GM12892 (cell line): Measurements from ENCODE around the gene TLK2.
"Not testable (repeated sequence)": the region's sequence is repeated elsewhere in the genome, so short reads cannot be mapped to it uniquely, and the experiment has no call there.

Source experiments
- POLR2A ChIP-seq: IDR thresholded peaks from 2 replicates; pipeline ENCODE4 v1.6.1; 2011; ENCODE audit warnings: low read depth, low read length, control low read depth
- POLR2AphosphoS5 ChIP-seq: IDR thresholded peaks from 2 replicates; pipeline ENCODE4 v1.6.1; 2011; ENCODE audit warnings: low read depth, low read length, control low read depth

DNA sequence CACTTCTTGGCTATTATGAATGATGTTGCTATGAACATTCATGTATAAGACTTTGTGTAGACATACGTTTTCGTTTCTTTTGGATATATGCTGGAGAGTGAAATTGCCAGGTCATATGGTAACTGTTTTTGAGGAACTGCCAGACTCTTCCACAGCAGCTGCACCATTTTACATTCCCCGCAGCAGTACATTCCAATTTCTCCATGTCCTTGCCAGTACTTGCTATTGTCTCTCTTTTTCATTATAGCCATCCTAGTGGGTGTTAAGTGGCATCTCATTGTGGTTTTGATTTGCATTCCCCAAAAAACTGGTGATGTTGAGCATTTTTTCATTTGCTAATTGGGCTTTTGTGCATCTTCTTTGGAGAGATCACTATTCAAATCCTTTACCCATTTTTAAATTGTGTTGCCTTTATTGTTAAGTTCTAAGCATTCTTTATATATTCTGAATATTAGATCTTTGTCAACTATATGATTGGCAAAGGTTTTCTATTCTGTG, 64.7 kb downstream of the TLK2 start:
- TF ChIP-seq POLR2AphosphoS5, POLR2A: not testable (repeated sequence)
